DND-41 (cell line): ENCODE data around the gene ANKRD49.

Source experiments
- ATAC-seq: fragments of 200-7000 bp; cut with Tn5 transposase; 3 replicates; pipeline ENCODE4 v1.9.1; 2021; ENCODE audit warnings: low read depth; ENCODE audit not compliant: insufficient read depth
- DNase-seq: peaks from one replicate; pipeline ENCODE4 v3.0.0-alpha.2; 2020
- H2AFZ ChIP-seq: 2 replicates; pipeline ENCODE4 v1.6.0; 2012; ENCODE audit warnings: low read depth, low read length
- H3K27ac ChIP-seq: 2 replicates; pipeline ENCODE4 v1.5.1; 2012; ENCODE audit warnings: low read length, inconsistent platforms
- H3K27me3 ChIP-seq: fragments of 200-600 bp; sonication (generic); 2 replicates; pipeline ENCODE4 v1.6.0; 2012; ENCODE audit warnings: low read length, mild to moderate bottlenecking, inconsistent platforms; ENCODE audit not compliant: insufficient read depth, poor library complexity
- H3K36me3 ChIP-seq: 2 replicates; pipeline ENCODE4 v1.5.1; 2012; ENCODE audit warnings: low read length, inconsistent platforms; ENCODE audit not compliant: insufficient read depth
- H3K4me1 ChIP-seq: 2 replicates; pipeline ENCODE4 v1.5.1; 2012; ENCODE audit warnings: mild to moderate bottlenecking, low read length; ENCODE audit not compliant: insufficient read depth
- H3K4me2 ChIP-seq: 2 replicates; pipeline ENCODE4 v1.6.0; 2012; ENCODE audit warnings: mild to moderate bottlenecking, moderate library complexity, low read length, inconsistent platforms; ENCODE audit not compliant: insufficient read depth
- H3K4me3 ChIP-seq, 2 experiments: fragments of 200-600 bp in 1 of 2; shearing (Covaris generic) in 1 of 2; 2 replicates each; pipeline ENCODE4 v1.5.1; 2012 to 2016; ENCODE audit warnings: inconsistent platforms in 2 of 2, low read length in 2 of 2, mild to moderate bottlenecking in 2 of 2, low read depth in 1 of 2, moderate library complexity in 1 of 2
- H3K79me2 ChIP-seq: 2 replicates; pipeline ENCODE4 v1.6.0; 2012; ENCODE audit warnings: low read length, inconsistent platforms; ENCODE audit not compliant: insufficient read depth
- H3K9ac ChIP-seq: 2 replicates; pipeline ENCODE4 v1.6.0; 2012; ENCODE audit warnings: low read depth, mild to moderate bottlenecking, inconsistent platforms, low read length, moderate library complexity
- H3K9me3 ChIP-seq: 2 replicates; pipeline ENCODE4 v1.5.1; 2012; ENCODE audit warnings: low read length, moderate library complexity, mild to moderate bottlenecking, inconsistent platforms; ENCODE audit not compliant: insufficient read depth, severe bottlenecking
- H4K20me1 ChIP-seq: 2 replicates; pipeline ENCODE4 v1.6.0; 2012; ENCODE audit warnings: low read length; ENCODE audit not compliant: insufficient read depth
- EZH2 ChIP-seq: IDR thresholded peaks from 3 replicates; pipeline ENCODE4 v1.6.1; 2012; ENCODE audit warnings: borderline replicate concordance, low read depth, mild to moderate bottlenecking, moderate library complexity, low read length, inconsistent platforms; ENCODE audit not compliant: severe bottlenecking
- TF ChIP-seq, protein P1 (sequence below): IDR thresholded peaks from 2 replicates; pipeline ENCODE4 v1.5.1; 2012; ENCODE audit warnings: borderline replicate concordance, low read length, moderate library complexity, mild to moderate bottlenecking; ENCODE audit not compliant: poor library complexity, severe bottlenecking; ENCODE audit errors: extremely low read depth

Gene ANKRD49

GRCh38 chr11:94449437-94449836 is 44.3 kb upstream of the ANKRD49 start:
- Histone ChIP-seq H3K4me1 (no peaks in the 10 kb centered on the region), H3K4me3 (no peak overlapping the region), H3K27me3 (no peaks in the 10 kb centered on the region), H3K79me2 (no peaks in the 10 kb centered on the region), H3K27ac (no peak overlapping the region), H3K36me3 (peaks cover 50% of the 10 kb centered on the region), H3K9me3 (no peaks in the 10 kb centered on the region), H4K20me1 (no peaks in the 10 kb centered on the region), H3K9ac (no peak overlapping the region), H2AFZ (no peak overlapping the region), H3K4me2 (no peak overlapping the region)
- DNase-seq (no peak), ATAC-seq (no peak)
- TF ChIP-seq, protein P1, sequence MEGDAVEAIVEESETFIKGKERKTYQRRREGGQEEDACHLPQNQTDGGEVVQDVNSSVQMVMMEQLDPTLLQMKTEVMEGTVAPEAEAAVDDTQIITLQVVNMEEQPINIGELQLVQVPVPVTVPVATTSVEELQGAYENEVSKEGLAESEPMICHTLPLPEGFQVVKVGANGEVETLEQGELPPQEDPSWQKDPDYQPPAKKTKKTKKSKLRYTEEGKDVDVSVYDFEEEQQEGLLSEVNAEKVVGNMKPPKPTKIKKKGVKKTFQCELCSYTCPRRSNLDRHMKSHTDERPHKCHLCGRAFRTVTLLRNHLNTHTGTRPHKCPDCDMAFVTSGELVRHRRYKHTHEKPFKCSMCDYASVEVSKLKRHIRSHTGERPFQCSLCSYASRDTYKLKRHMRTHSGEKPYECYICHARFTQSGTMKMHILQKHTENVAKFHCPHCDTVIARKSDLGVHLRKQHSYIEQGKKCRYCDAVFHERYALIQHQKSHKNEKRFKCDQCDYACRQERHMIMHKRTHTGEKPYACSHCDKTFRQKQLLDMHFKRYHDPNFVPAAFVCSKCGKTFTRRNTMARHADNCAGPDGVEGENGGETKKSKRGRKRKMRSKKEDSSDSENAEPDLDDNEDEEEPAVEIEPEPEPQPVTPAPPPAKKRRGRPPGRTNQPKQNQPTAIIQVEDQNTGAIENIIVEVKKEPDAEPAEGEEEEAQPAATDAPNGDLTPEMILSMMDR, result no peak
- no peak for TF ChIP-seq EZH2

- no peaks in the 10 kb centered on the region for H3K79me2 ChIP-seq
- H2AFZ ChIP-seq, result no peak overlapping the region
- no peak for TF ChIP-seq EZH2
- TF ChIP-seq, protein P1, result no peak
- H3K27me3 ChIP-seq, result no peaks in the 10 kb centered on the region
- H3K9me3 ChIP-seq, result no peaks in the 10 kb centered on the region
- ATAC-seq, result no peak
- H3K4me1 ChIP-seq, result no peaks in the 10 kb centered on the region
- H3K36me3 ChIP-seq, result peaks cover 45% of the 10 kb centered on the region
- no peak for DNase-seq
- H3K9ac ChIP-seq, result no peak overlapping the region
- H4K20me1 ChIP-seq, result no peaks in the 10 kb centered on the region
- H3K27ac ChIP-seq, result no peak overlapping the region
- no peak overlapping the region for H3K4me3 ChIP-seq
- no peak overlapping the region for H3K4me2 ChIP-seq
Observed at GRCh38 chr11:94450048-94450447, 43.7 kb upstream of the ANKRD49 start.

GRCh38 chr11:94452988-94453387 is 40.8 kb upstream of the ANKRD49 start:
- TF ChIP-seq, protein P1, result no peak
- no peak for TF ChIP-seq EZH2

DNA sequence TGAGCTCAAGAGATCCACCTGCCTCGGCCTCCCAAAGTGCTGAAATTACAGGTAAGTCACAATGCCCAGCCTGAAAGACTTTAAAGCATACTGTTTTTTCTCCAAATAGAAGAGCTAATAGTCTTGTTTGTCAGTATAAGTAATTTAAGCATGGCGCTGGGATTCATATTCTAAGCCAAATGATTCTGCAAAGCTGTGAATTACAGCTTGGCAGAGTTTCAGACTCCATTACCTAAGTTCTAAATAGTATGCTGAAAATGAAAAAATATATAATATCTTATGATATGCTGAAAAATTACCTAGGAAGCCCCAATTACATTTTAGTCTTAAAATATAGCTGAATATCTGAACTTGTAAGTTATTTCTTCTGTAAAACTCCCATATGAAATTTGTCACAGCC is 39.5 kb upstream of the ANKRD49 start:
- no peak for ATAC-seq

More at GRCh38 chr11:94452988-94453387, 40.8 kb upstream of the ANKRD49 start:
- Histone ChIP-seq H3K9me3 (no peaks in the 10 kb centered on the region), H3K4me2 (no peak overlapping the region), H3K4me3 (no peak overlapping the region), H3K27me3 (no peaks in the 10 kb centered on the region), H3K79me2 (no peaks in the 10 kb centered on the region), H4K20me1 (no peaks in the 10 kb centered on the region), H2AFZ (no peak overlapping the region), H3K4me1 (no peaks in the 10 kb centered on the region), H3K36me3 (peaks cover 47% of the 10 kb centered on the region), H3K27ac (no peak overlapping the region), H3K9ac (no peak overlapping the region)
- DNase-seq (no peak), ATAC-seq (no peak)

More for the DNA sequence above, 39.5 kb upstream of the ANKRD49 start:
- H3K9ac ChIP-seq, result no peak overlapping the region
- H2AFZ ChIP-seq, result no peak overlapping the region
- no peak overlapping the region for H3K4me3 ChIP-seq
- H3K4me1 ChIP-seq, result no peaks in the 10 kb centered on the region
- no peak overlapping the region for H3K27ac ChIP-seq
- H4K20me1 ChIP-seq, result no peaks in the 10 kb centered on the region
- H3K79me2 ChIP-seq, result no peaks in the 10 kb centered on the region
- no peak overlapping the region for H3K4me2 ChIP-seq
- no peak for DNase-seq
- H3K9me3 ChIP-seq, result no peaks in the 10 kb centered on the region
- TF ChIP-seq EZH2, result no peak
- TF ChIP-seq, protein P1, result no peak
- peaks cover 47% of the 10 kb centered on the region for H3K36me3 ChIP-seq
- no peaks in the 10 kb centered on the region for H3K27me3 ChIP-seq
